Measurements from ENCODE around the gene RASGEF1C.

Gene RASGEF1C

GRCh38 chr5:180081481-180081880 lies 127.5 kb downstream of the RASGEF1C start:
- DNase-seq (ENCODE audit: low read depth in 2 of 2), result no peak

GRCh38 chr5:180080486-180081280 lies 128.3 kb downstream of the RASGEF1C start:
- no peak for DNase-seq (ENCODE audit: low read depth in 2 of 2)

GRCh38 chr5:180079702-180080466 lies 129.1 kb downstream of the RASGEF1C start:
- no peak for DNase-seq (ENCODE audit: low read depth in 2 of 2)

- no peak for DNase-seq (ENCODE audit: low read depth in 2 of 2)
Observed at GRCh38 chr5:180078348-180078747, 130.7 kb downstream of the RASGEF1C start.

GRCh38 chr5:180077594-180078284 lies 131.3 kb downstream of the RASGEF1C start:
- DNase-seq (ENCODE audit: low read depth in 2 of 2), result no peak

- DNase-seq (ENCODE audit: low read depth in 2 of 2), result no peak
Observed at GRCh38 chr5:180075703-180076102, 133.3 kb downstream of the RASGEF1C start.

- DNase-seq (ENCODE audit: low read depth in 2 of 2), result no peak
Observed at GRCh38 chr5:180074462-180074861, 134.5 kb downstream of the RASGEF1C start.

GRCh38 chr5:180072556-180072955 lies 136.5 kb downstream of the RASGEF1C start:
- DNase-seq (ENCODE audit: low read depth in 2 of 2), result no peak

- no peak for DNase-seq (ENCODE audit: low read depth in 2 of 2)
Observed at GRCh38 chr5:180072256-180072548, 136.8 kb downstream of the RASGEF1C start.

GRCh38 chr5:180071531-180072255 lies 137.3 kb downstream of the RASGEF1C start, which contains the start of gene RNF130:
TSS of gene RNF130 (minus strand) at chr5:180071759. CDS start at chr5:180071702, 57 bp downstream.
- peak; percentile 84 to 91 for DNase-seq (ENCODE audit: low read depth in 2 of 2)

- no peak for DNase-seq (ENCODE audit: low read depth in 2 of 2)
Observed at GRCh38 chr5:180070756-180071530, 138.1 kb downstream of the RASGEF1C start.

GRCh38 chr5:180069589-180070247 lies 139.3 kb downstream of the RASGEF1C start:
- DNase-seq (ENCODE audit: low read depth in 2 of 2), result no peak

- no peak for DNase-seq (ENCODE audit: low read depth in 2 of 2)
Observed at GRCh38 chr5:180068519-180069090, 140.4 kb downstream of the RASGEF1C start.

- DNase-seq (ENCODE audit: low read depth in 2 of 2), result no peak
Observed at GRCh38 chr5:180067986-180068385, 141.0 kb downstream of the RASGEF1C start.

GRCh38 chr5:180060192-180060591 lies 148.8 kb downstream of the RASGEF1C start:
- no peak for DNase-seq (ENCODE audit: low read depth in 2 of 2)

- no peak for DNase-seq (ENCODE audit: low read depth in 2 of 2)
Observed at GRCh38 chr5:180059326-180059725, 149.7 kb downstream of the RASGEF1C start.

- DNase-seq (ENCODE audit: low read depth in 2 of 2), result no peak
Observed at GRCh38 chr5:180056153-180056552, 152.9 kb downstream of the RASGEF1C start.

GRCh38 chr5:180054226-180054625 lies 154.8 kb downstream of the RASGEF1C start:
- DNase-seq (ENCODE audit: low read depth in 2 of 2), result no peak

GRCh38 chr5:180053061-180053602 lies 155.9 kb downstream of the RASGEF1C start:
- DNase-seq (ENCODE audit: low read depth in 2 of 2), result no peak
